ENCODE measurements around the gene IGFBP7. TPM values are rescaled to one million over a fixed set of nuclear protein-coding genes. Genes with fewer than 3 reads are reported as not detected.
A peak's percentile ranks its signal among the peaks of the same experiment; 100 is the strongest.
"Not testable (repeated sequence)": the region's sequence is repeated elsewhere in the genome, so short reads cannot be mapped to it uniquely, and the experiment has no call there.

Gene IGFBP7
- total RNA-seq, 1 donor from 2014 or later, result 68.7 TPM

DNA sequence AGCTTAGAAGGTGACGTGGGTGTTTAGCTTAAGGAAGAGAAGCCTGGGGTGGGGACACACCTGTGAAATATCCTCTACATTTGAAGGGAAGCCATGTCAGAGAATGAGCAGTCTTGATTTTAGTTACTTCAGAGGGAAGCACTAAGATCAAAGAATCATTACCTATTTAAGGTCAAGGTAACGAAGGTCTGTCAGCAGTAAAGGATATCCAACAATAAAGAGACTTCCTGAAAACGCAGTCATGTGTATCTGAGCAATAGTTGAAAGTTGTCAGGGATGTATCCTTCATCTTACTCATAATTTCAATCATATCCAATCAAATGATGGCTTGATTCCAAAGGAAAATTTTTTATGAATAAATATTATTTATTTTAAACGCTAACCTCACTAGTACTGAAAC is 33.5 kb downstream of the IGFBP7 start:
- DNase-seq (ENCODE audit: low spot score) (no peak), ATAC-seq (no peak)

DNA sequence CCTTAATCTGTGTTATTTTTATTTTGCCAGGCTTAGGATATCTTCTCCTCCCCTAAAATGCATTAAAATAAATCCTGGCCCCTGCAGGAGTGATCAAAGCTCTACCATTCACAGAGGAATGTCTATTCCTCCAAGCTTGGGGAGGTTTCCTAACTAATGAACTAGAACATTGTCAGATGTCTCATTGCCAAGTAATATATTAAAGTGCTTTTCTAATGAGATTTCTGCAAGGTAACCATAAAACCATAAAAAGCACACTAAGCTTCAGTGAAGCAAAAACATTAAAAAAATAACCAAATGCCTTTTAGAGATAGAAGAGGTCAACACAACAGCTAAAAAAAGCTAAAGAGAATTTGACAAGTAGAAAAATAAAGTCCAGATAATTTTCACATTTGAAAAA is 34.8 kb downstream of the IGFBP7 start:
- ATAC-seq (no peak), DNase-seq (ENCODE audit: low spot score) (no peak)

DNA sequence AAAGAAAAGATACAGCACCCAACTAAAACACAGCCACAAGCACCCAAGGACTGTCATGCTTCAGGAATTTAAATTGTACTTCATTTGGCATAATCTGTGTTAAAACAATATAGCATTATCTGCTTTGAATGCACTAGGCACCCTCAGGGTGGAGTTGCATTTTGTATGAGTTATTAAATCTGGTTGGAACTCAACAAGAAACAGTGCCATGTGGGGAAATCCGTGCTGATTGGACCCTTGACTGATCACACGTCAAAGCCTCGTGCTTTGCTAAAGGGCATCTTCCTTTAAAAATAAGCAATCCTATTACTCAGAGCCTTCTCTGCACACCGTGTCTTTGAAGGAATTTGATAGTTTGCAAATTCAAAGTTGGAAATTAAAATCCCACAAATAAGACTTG is 35.4 kb downstream of the IGFBP7 start:
- DNase-seq (ENCODE audit: low spot score), result no peak
- ATAC-seq, result no peak

DNA sequence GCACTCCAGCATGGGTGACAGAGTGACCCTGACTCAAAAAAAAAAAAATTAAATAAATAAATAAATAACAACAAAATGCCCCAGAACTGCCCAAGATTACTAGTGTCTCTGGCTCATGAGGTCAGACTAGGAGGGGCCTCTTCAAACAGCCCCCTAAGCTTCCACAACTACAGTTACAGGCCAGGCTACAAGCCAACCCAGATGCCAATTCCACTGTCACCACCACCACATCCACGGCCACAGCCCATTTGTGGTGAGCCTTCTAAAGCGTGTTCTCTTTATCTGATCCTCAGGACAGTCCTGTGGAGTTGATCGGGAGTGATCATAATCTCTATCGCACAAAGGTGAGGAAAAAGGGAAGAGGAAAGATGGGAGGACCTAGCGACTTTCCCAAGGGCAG is 36.6 kb downstream of the IGFBP7 start:
- no peak for ATAC-seq
- DNase-seq (ENCODE audit: low spot score), result no peak

DNA sequence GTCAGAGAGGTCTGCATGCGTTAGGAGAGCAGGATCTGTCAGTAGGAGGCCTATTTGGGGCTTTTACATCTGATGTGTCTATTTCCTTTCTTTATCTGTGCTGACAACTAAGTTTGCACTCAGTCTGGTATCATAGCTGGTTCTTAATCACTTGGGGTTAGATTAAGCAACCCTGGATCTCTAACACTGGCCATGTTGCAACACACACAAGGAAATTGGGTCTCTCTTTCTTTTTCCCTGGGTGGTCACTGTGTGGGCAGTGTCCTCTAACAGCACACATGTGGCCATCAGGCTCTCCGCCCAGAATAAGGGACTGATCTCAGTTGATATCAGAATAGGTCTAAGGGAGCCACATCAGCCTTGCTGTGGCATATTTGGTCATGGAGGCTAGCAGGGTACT is 38.9 kb downstream of the IGFBP7 start:
- DNase-seq (ENCODE audit: low spot score), result no peak
- no peak for ATAC-seq

DNA sequence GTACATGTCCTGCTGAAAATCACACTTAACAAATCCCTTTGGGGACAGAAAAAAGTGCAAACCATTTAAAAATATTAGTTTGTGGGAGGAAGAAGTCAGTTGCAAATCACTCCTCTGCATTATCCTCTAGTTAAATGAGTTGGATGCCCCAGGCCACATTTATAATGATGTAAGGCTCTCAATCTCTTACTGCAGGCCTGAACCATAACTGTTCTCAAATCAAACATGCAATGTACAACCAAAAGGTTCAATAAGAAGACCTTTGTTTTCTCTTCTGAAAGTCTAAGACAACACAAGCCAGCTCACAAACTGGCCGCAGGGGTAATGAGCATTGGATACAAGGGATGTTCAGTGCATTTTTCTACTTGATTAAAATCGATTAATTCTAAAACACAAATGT is 39.7 kb downstream of the IGFBP7 start:
- no peak for ATAC-seq
- DNase-seq (ENCODE audit: low spot score), result no peak

DNA sequence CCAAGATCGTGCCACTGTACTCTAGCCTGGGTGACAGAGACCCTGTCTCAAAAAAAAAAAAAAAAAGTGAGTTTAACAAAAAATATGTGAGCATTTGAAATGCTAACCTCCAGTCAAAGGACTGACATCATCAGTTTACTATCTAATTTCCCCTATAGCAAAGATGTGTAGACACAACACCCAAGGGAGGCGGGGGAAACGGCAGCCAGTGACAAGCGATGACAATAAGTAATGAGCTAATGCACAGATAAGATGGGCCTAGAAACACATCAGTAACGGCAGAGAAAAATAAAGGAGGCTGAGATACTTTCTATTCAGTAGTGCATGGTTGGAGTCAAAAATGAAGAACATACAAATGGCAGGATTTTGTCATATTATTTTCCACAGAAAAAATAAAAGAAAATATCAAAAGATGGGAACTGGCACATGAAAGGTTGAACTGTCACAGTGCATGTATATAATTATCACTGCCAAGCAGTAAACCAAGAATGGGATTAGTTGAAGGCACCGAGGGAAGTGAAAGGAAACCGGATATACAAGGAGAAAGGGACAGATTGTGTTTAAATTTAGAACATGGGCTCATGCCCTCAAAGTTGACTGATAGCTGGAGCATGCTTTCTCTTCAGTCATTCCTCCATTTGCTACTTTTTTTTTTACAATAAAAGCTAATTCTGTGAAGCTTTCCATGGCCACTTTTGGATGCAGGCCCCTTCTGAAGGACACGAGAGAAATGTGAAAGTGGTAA is 41.8 kb downstream of the IGFBP7 start:
- ATAC-seq, result no peak

DNA sequence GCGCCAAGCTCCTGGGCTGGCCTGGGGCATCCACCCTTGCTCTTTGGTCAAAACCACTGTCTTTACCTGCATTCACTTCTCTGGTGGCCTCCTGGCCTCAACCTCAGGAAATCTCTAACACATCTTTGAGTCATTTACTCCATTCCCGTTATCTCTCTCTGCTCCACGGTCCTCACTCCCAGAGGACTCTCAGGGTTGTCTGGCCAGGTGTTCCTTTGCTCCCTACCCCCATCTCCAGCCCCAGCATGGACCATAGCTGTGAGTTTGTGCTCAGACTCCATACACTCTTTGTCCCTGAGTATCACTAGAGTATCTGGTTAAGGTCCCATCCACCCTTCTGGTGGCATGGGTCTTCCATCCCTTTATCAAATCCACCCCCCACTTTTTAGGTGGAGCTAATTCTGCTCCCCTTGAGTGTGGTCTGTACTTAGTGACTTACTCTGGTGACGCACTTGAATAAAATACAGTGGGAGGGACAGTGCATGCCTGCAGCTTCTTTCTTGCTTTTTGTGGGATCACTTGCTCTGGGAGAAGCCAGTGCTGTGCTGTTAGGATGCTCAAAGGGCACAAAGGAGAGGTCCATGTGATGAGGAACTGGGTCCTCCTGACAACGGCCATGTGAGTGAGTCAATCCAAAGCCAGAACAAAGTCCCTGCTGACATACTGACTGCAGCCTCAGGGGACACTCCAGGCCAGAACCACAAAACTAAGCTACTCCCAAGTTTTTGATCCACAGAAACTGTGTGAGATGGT is 44.3 kb downstream of the IGFBP7 start:
- DNase-seq (ENCODE audit: low spot score) (no peak), ATAC-seq (no peak)

More for the DNA sequence above, 41.8 kb downstream of the IGFBP7 start:
- DNase-seq (ENCODE audit: low spot score), result no peak

DNA sequence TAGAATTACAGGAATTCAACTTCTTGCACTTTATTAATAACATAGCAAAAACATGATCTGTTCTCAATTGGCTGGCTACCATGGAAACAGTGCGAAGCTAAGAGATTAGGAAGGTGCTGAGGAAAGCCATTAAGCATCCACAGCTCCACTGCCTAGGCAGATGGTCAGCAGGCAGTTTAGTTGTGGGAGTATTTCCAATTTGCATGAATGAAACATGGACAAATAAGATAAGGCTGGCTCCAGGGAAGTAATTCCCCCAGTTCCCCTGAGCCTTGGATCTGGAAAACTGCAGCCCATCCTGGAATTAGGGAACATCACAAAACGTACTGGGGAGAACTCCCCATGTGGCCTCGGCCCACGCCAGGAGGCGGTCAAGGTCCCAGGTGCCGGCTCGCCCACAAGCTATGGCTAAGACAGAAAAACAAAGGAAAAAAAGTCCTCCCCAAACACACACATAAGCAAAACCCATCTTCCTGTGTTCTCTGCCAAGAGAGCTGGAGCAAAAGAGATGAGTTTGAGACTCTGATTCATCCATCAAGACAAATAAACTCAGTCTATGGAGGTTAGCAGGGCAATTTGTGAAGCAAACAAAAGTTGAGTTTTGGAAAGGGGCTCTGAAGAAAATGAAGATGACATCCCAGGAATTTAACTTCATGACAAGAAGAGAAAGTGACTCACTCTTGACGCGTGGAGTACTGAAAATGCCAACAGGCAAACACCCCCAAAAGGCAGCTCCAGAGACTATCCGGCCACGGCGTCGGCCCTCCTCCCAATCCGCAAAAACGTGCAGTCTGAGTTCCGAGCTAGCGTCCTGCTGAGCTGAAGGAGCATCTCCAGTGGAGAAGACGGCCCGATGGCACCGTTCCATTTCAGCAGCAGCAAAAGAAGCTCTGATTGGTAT is 45.1 kb downstream of the IGFBP7 start:
- no peak for DNase-seq (ENCODE audit: low spot score)
- ATAC-seq, result peak; percentile 50

DNA sequence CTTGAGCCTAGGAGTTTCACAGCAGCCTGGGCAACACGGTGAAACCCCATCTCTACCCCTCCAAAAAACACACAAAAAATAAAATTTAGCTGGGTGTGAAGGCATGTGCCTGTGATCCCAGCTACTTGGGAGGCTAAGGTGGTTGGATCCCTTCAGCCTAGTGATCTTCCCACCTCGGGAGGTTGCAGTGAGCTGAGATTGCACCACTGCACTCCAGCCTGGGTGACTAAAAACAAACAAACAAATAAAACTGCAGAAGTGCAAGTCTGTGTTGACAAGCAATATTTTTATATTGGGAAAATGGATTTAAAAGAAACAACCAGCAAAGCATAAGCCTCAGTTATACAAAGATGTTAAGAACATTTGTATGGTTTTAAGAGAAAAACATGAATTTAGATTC is 46.1 kb downstream of the IGFBP7 start:
- DNase-seq (ENCODE audit: low spot score) (no peak), ATAC-seq (no peak)

DNA sequence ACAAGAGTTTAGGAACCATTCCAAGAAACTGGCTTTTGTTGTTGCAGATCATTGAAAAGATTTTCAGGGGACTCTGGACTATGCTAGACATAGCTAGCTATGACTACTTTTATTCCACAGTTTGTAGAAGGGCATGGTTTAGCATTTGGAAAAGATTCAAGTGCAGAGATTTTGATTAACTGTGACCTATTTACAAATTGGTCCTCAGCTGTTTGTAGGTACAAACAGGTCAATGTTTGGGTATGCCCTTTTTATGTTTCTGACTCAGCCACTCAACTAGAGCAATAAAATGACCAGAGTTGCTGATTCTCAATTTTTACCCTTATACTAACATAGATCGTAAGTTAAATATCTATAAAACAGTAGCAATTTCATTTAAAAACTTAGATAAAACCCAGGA is 46.7 kb downstream of the IGFBP7 start:
- ATAC-seq (no peak), DNase-seq (ENCODE audit: low spot score) (no peak)

DNA sequence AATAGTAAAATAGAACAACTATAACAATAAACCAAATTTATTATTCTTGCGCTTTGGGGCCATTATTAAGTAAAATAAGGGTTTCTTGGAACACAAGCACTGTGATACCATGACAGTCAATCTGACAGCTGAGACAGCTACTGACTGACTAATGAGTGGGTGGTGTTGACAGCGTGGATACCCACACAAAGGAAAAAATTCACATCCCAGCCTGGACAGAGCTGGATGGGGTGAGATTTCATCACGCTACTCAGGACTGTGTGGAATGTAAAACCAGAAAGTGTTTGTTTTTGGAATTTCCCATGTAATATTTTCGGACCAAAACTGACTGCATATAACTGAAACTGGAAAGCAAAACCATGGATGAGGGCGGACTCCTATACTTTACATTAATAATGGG is 48.8 kb downstream of the IGFBP7 start:
- no peak for DNase-seq (ENCODE audit: low spot score)
- no peak for ATAC-seq

DNA sequence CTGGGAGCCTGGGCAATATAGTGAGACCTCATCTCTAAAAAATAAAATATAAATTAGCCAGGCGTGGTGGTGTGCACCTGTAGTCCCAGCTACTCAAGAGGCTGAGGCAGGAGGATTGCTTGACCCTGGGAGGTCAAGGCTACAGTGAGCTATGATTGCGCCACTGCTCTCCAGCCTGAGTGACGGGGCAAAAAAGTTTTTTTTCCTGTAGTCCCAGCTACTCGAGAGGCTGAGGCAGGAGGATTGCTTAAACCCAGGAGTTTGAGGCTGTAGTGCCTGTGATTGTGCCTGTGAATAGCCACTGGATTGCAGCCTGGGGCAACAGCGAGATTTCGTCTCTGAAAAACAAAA is 49.5 kb downstream of the IGFBP7 start:
- DNase-seq (ENCODE audit: low spot score); ATAC-seq: not testable (repeated sequence)

DNA sequence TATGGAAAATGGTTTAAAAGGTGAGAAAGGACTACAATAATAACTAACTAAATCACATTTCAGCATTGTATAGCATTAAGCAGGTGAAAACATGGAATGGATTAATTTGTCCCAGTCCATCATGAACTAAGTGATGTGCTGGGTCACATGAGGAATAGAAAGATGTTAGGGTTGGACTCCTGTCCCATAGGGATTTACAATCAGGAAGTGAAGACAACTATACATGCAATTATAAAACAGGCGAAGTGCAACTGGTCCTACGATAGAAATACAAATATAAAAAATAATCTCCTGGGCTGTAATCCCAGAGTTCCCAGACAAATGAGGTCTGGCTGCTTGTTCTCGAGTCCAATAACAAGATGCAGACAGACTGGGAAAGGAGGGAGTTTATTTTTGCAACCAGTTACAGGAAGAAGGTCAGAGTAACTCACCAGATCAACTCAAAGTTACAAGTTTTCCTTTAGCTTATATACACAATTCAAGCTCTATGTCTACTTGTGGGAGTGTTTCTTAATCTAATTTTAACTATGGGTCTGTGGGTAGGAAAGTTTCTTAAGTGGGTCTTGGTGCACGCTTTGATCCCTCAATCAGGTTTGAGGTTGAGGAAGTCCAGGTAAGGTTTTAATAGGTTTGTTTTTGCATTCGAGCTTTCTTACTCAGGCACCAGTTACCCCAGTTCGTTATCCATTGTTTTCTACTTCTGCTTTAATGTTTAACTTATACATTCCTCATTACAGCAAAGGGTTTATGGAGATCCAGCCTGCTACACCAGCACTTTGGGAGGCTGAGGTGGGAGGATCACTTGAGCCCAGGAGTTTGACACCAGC is 50.1 kb downstream of the IGFBP7 start:
- DNase-seq (ENCODE audit: low spot score), result no peak
- no peak for ATAC-seq

DNA sequence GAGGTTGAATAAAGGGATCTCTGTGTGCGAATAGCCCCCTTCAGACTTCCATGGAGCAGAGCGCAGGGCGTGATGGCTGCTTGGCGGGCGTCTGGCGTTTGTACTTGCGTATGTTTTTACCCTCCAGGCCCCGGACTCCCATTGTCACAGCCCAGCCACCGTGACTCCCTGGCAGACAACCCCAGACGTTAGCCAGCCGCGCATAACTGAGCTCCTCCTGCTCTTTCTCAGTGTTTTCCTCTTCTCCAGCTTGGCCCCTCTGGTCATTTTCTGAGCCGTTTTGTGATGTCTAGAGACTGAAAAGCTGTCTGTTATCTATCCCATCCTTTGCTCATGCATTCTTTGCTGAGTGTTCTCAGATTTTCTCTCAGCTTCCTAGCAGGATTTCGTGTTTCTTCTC is 54.3 kb downstream of the IGFBP7 start:
- DNase-seq (ENCODE audit: low spot score) (no peak), ATAC-seq (peak; percentile 36)

DNA sequence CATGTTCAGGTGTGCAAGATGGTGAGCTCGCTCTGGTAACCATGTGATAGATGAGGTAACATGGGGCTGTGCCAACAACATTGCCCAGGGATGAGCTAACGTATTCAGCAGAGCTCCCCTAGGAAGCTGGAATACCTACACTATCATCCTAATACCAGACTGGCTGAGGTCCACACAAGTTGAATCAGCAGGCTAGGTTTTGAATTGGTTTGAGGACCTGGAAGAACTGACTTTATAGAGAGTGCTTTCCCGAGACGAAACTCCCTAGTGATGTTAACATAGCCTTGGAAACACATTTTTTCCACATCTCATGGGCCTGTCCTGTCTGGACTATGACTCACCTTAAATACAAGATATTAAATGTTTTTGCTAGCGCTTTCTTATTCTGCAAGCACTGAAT is 56.7 kb downstream of the IGFBP7 start:
- DNase-seq (ENCODE audit: low spot score), result no peak
- ATAC-seq, result no peak

DNA sequence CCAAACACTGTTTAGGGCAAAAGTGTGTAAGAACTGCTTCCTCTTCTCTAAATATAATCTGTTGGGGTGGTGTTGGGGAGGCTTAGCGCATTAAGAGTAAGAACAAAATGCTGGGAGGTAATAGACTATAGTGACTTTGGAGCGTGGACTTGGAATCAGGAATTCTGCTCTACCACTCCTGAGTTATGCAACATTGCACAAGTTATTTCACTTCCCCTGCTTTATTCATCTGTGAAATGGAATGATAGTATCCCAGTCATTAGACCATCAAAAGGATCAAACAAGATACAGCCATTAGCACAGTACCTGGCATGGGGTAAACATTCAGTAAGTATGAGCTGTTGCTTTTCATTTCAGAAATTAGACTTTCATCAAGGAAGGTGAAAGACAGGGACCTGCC is 58.7 kb downstream of the IGFBP7 start:
- no peak for DNase-seq (ENCODE audit: low spot score)
- no peak for ATAC-seq

DNA sequence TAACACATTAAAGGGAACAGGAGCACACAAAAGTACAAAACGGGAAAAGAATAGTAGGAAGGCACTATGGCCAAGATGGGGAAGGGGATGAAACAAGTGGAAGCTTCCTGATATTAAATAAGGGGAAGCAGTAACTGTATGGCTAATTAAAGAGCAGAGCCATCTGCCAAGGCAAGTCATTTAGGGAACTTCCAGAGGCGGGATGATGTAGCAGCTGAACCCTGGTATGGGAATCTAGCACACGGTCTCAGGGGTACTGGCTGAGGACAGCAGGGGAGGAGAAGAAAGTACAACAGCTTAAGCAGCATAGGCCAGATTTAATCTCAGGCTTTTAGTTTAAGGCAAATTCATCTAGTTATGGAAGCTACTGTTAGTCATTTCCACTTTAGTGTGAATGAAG is 59.1 kb downstream of the IGFBP7 start:
- DNase-seq (ENCODE audit: low spot score) (no peak), ATAC-seq (no peak)

DNA sequence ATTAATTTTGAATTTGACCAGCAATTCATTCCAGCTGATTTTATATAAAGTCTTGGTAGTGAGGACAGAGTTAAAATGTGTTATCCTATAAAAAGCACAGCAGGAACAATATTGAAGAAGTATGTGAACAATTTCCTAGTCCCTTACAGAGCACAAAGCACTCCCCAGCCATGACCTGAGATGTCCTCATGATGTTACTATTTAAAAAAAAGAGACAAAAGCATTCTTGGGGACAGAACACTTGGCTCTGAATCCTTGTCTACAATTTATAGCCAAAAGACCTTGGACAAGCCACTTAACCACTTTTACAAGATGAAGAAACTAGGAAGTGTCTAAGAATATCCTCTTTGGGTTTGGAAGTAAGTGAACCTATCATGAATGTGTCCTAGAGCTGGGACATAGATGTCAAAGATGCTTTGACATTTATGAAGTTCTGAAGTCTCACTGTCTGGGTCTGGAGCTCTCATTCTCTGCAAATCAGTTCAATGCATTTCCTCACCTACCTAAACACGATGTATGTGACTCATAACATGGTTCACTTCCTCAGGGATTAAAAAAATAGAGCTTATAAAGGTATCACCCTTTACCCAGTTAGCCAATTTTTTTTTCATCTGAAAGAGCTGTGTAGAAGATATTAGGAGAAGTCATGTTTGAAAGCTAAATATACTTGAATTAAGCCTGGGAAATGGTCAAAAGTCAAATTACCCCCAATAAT is 61.4 kb downstream of the IGFBP7 start:
- DNase-seq (ENCODE audit: low spot score) (no peak), ATAC-seq (no peak)

DNA sequence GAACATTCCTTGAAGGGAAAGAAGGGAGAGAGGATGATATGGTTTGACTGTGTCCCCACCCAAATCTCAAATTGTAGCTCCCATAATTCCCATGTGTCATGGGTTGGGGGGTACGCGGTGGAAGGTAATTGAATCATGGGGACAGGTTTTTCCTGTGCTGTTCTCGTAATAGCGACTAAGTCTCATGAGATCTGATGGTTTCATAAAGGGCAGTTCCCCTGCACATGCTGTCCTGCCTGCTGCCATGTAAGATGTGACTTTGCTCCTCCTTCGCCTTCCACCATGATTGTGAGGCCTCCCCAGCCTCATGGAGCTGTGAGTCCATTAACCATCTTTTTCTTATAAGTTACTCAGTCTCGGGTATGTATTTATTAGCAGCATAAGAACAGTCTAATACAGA is 63.1 kb downstream of the IGFBP7 start:
- DNase-seq (ENCODE audit: low spot score); ATAC-seq: not testable (repeated sequence)

All from left lobe of liver (tissue), 2 donors.